ENCODE results near the gene MRPL57.
"Not testable (repeated sequence)": the region's sequence is repeated elsewhere in the genome, so short reads cannot be mapped to it uniquely, and the experiment has no call there.

DNA sequence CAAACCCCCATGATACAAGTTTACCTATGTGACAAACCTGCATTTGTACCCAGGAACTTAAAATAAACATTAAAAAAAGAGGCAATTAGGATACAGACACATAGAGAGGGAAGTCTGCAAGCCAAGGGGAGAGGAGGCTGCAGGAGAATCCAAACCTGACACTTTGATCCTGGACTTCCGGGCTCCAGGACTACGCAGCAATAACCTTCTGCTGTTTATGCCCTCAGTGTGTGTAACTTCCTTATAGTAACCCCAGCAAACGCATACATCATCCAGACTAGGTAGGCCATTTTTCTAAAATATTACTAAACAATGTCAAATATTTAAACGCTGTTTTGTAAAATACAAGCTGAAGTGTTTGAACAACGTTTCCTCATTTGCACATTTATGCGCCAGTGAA is 39.0 kb downstream of the MRPL57 start:
- not testable (repeated sequence) for TF ChIP-seq CTCF (IDR thresholded peaks at IDR 0.05); ZFX (IDR thresholded peaks at IDR 0.05; ENCODE audit: borderline replicate concordance)

Data from 22Rv1 (cell line).